Uterine smooth muscle cell (primary cell): ENCODE results near the gene SERTAD4. TPM values are rescaled to one million over a fixed set of nuclear protein-coding genes. Genes with fewer than 3 reads are reported as not detected.

ENCODE experiments used
- total RNA-seq: library from RNA; depleted of rRNA; stranded (reverse); fragments of >200 nt; gene quantifications from 2 replicates; pipeline ENCODE4 v1.2.3, GENCODE V29; 2014

Gene SERTAD4
- 0.33 and 1.4 TPM in 2 replicates for total RNA-seq

GRCh38 chr1:210232511-210233215, at the start of gene SERTAD4:
TSS of gene SERTAD4 (plus strand) at chr1:210232796. CDS start at chr1:210237961, 5,165 bp downstream.

Other genes with a start within 250 kb of the SERTAD4 start
- gene HHAT, start 96.1 kb downstream of the SERTAD4 start, total RNA-seq, result 1.9 and 6.6 TPM in 2 replicates